Midbrain (tissue), 1 donor: ENCODE results near the gene RAMP1.

Source experiments
- DNase-seq: peaks from one replicate; lab custom pipeline; 2025; lab: John Stamatoyannopoulos, UW

Gene RAMP1

GRCh38 chr2:237951878-237952277 is 92.5 kb downstream of the RAMP1 start:
- no peak for DNase-seq

GRCh38 chr2:237952851-237953250 is 93.4 kb downstream of the RAMP1 start:
- DNase-seq = no peak

GRCh38 chr2:237955640-237956401 is 96.4 kb downstream of the RAMP1 start:
- no peak for DNase-seq

DNA sequence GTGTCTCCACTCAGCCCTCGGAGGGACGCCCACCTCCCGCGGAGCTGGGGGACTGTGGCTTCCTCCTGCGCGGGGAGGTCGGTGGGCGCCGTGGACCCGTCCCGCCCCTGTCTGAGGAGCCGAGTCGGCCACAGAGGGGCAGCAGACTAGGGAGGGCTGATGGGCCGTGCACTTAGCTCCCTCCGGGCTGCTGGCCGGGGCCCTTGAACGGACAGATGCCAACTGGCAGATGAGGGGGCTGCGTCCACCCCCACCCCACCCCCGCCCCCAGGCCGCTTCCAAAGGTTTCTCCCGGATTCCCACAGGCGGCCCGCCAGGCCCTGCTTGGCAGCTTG is 96.9 kb downstream of the RAMP1 start:
- no peak for DNase-seq

GRCh38 chr2:237961637-237962036 is 102.2 kb downstream of the RAMP1 start:
- DNase-seq = no peak
